Muscle of back (tissue), 11 donors: ENCODE measurements around the gene KRT20. TPM values are rescaled to one million over a fixed set of nuclear protein-coding genes. Genes with fewer than 3 reads are reported as not detected.
"Not testable (repeated sequence)": the region's sequence is repeated elsewhere in the genome, so short reads cannot be mapped to it uniquely, and the experiment has no call there.

Experiments used
- DNase-seq, 3 donors: peaks; one replicate each; pipeline versions ENCODE4 v3.0.0 to v3.0.0-alpha.2; 2013
- polyA plus RNA-seq, 10 donors: library from polyadenylated mRNA; unstranded; fragments of 120-200 nt; gene quantifications; one replicate each; pipeline ENCODE4 v1.2.1, GENCODE V29; 2013; ENCODE audit not compliant: insufficient read length in 10 of 10

KRT20 gene
- polyA plus RNA-seq, 10 donors = 0.13 to 0.24 (median 0.21) TPM; not detected in 6

GRCh38 chr17:40901981-40902474 lies 17.0 kb upstream of the KRT20 start:
- no peak for DNase-seq

GRCh38 chr17:40900809-40901356 lies 15.8 kb upstream of the KRT20 start:
- no peak for DNase-seq

GRCh38 chr17:40896916-40897455 lies 11.9 kb upstream of the KRT20 start:
- no peak for DNase-seq

GRCh38 chr17:40895106-40895730 lies 10.2 kb upstream of the KRT20 start:
- no peak for DNase-seq

- DNase-seq = no peak
These were observed 3.2 kb upstream of the KRT20 start for GRCh38 chr17:40888196-40888720.

- DNase-seq = no peak
These were observed 1.0 kb upstream of the KRT20 start for GRCh38 chr17:40886090-40886489.

- DNase-seq = no peak
These were observed 1.3 kb downstream of the KRT20 start for GRCh38 chr17:40883626-40884334.

- no peak for DNase-seq
These were observed 2.0 kb downstream of the KRT20 start for GRCh38 chr17:40883031-40883430.

GRCh38 chr17:40879026-40879425 lies 6.0 kb downstream of the KRT20 start:
- no peak for DNase-seq

GRCh38 chr17:40878044-40878443 lies 7.0 kb downstream of the KRT20 start:
- DNase-seq = no peak

- no peak for DNase-seq
These were observed 11.2 kb downstream of the KRT20 start for GRCh38 chr17:40873801-40874200.

- DNase-seq = no peak
These were observed 11.8 kb downstream of the KRT20 start for GRCh38 chr17:40873255-40873654.

GRCh38 chr17:40872416-40872815 lies 12.6 kb downstream of the KRT20 start:
- DNase-seq = no peak

GRCh38 chr17:40871316-40871715 lies 13.7 kb downstream of the KRT20 start:
- no peak for DNase-seq

- DNase-seq = no peak
These were observed 14.9 kb downstream of the KRT20 start for GRCh38 chr17:40870136-40870535.

GRCh38 chr17:40866838-40867237 lies 18.2 kb downstream of the KRT20 start, which contains the start of gene KRT12:
KRT12 (minus strand) TSS chr17:40867223; CDS start chr17:40867186, 37 bp downstream.
- no peak for DNase-seq

- peak in 2 of 3 donors; percentile 15 to 37 for DNase-seq
These were observed 20.2 kb downstream of the KRT20 start for GRCh38 chr17:40864661-40865390.

- no peak for DNase-seq
These were observed 21.9 kb downstream of the KRT20 start for GRCh38 chr17:40862985-40863733.

- peak in 1 of 3 donors; percentile 4 for DNase-seq
These were observed 25.5 kb downstream of the KRT20 start for GRCh38 chr17:40859536-40859935.

- not testable (repeated sequence) for DNase-seq
These were observed 26.4 kb downstream of the KRT20 start for GRCh38 chr17:40858667-40859066.

GRCh38 chr17:40857535-40857934 lies 27.5 kb downstream of the KRT20 start:
- peak; percentile 62 to 80 (median 62) for DNase-seq
